Left colon (tissue), 2 donors: ENCODE results near the gene TM6SF1. TPM values are rescaled to one million over a fixed set of nuclear protein-coding genes. Genes with fewer than 3 reads are reported as not detected.
"Not testable (repeated sequence)": the region's sequence is repeated elsewhere in the genome, so short reads cannot be mapped to it uniquely, and the experiment has no call there.

Source experiments
- ATAC-seq: fragments of 200-7000 bp; cut with Tn5 transposase; one replicate; pipeline ENCODE4 v1.9.1; 2020; ENCODE audit warnings: mild to moderate bottlenecking, moderate library complexity
- DNase-seq, 2 donors: peaks; one replicate each; pipeline ENCODE4 v3.0.0-alpha.2; 2020
- intact Hi-C, 2 donors: fragments of 100-400 bp; cut with DNase I in 1 of 2; cut with micrococcal nuclease in 1 of 2; formaldehyde crosslinking; loops; one replicate each; pipeline versions ENCODE4 v1.11.2 to v1.14.0; 2022; cut with DNase I, micrococcal nuclease
- microRNA-seq, 2 donors: library from miRNA; unstranded; fragments of <30 nt; microRNA quantifications; one replicate each; pipeline versions ENCODE4 v1.1.0 to v1.2.0, GENCODE V29; 2020
- total RNA-seq, 2 donors: library from RNA; stranded (reverse); fragmentation: NEBNext Ultra II Directional; extraction: Animal tissue kit (Norgen Biotek cat#: 25700); gene quantifications; one replicate each; pipeline ENCODE4 v1.2.1, GENCODE V29; 2021
- donor health status: DM: no; HTN: no; CAD: no.
- donor health status: DM: yes; HTN: yes; CAD: no.

Gene TM6SF1
- total RNA-seq, 2 donors from 2014 or later = 0.67 to 2.0 TPM

DNA sequence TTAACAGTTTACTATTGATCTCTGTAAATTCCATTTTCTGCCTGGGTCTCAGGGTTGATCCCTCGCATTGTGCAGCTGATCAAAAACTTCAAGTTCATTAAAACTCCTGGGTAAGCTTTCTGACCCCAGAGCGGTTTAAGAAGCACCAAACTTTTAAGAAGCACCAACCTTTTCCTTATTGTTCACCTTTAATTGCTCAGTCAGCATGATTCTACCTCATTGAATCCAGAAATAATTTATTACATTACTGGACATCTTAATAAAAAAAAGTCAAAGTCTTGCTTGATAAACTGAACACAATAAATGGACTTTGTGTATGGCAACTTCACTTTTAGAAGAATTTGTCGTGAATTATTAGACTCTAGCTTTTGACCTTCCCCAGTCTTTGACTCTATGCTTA, 53.3 kb downstream of the TM6SF1 start:
- DNase-seq (no peak), ATAC-seq (no peak)
- intact Hi-C loops = no loop called here

DNA sequence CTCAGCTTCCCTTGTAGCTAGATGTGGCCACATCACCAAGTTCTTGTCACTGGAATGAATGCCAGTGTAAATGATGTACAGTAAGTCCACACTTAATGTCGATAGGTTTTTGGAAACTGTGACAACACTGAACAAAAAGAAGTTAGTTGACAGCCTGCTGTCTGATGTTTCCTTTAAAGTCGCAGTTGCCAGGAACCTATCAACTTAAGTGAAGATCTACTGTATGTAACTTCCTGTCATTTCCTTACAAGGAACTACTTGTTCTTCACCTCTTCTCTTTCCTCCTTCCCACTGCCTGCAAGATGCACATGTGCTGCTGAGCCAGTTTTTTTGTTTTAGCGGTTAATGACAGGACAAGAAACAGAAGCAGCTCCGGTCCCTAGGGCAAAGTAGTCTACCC, 55.6 kb downstream of the TM6SF1 start:
- intact Hi-C loops = no loop called here
- no peak for ATAC-seq
- DNase-seq = no peak

DNA sequence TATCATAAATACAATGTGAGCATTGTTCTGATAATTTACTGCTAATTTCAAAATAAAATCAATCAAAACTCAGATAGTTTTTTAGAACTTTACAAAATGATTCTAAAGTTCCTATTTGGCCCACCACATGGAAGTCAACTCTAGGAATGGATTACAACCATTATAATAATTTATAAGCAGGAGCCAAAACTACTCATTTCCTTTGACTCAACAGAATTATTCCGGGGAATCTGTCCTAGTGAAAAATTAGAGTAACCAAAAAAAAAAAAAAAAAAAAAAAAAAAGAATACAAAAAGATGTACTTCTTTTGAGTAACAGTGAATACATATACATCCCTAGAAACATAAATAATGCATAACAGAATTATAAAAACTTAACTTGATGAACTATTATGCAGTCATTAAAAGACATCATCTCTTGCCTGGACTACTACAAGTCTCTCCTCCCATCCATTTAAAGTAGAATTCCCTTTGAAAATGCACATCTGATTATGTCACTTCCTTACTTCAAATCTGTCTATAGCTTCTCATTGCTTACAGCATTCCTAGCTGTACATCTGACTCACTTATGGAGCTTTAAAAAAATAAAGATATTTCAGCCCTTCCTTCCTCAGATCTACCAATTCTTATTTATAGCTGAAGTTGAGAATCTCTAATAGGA, 56.8 kb downstream of the TM6SF1 start:
- intact Hi-C loops = no loop called here
- ATAC-seq (no peak), DNase-seq (no peak)

DNA sequence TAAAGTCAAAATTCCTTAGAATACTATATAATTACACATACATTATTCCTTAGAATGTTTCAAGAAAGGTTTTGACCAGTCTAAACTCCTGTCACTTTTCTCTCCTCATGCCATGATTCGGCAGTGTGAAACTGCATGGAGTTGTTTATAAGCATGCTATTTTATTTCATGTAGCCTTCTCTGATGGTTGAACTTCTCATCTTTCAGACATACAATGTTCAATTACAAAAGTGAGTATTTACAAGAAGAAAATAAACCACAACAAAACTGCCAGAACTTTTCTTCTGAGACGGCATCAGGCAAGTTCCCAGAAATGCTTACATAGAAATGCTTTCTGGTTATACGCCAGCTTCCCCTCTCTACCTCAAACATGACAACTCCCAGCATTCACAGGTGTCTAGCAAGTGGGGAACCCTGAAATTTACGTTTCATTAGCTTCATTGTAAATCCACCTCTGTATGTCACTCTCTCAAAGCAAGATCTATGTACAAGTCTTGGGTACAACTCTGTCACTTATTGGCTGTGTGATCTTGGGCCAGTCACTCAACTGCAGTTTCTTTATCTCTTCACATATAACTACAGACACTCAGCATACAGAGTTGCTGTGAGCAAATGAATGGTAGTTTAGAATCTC, 57.4 kb downstream of the TM6SF1 start:
- DNase-seq = no peak
- ATAC-seq = no peak
- intact Hi-C loops = no loop called here

DNA sequence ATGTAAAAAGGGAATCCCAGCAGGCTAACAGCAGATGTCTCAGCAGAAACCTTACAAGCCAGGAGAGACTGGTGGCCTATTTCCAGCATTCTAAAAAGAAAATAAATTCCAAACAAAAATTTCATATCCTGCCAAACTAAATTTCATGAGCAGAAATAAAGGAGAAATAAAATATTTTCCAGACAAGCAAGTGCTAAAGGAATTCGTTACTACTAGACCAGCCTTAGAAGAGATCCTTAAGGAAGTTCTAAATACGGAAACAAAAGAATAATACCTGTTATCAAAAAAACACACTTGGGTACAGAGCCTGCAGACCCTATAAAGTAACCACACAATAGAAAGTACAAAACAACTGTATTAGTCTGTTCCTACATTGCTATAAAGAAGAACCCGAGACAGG, 58.8 kb downstream of the TM6SF1 start:
- ATAC-seq (no peak), DNase-seq (no peak)
- intact Hi-C loops = no loop called here

DNA sequence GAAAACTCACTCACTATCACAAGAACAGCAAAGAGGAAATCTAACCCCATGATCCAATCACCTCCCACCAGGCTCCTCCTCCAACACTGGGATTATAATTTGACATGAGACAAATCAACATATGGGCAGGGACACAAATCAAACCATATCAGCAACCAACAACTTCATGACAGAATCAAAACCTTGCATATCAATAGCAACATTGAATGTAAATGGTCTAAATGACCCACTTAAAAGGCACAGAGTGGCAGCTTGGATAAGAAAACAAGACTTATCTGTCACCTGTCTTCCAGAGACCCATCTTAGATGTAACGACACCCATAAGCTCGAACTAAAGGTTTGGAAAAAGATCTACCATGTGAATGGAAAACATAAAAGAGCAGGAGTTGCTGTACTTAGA, 59.4 kb downstream of the TM6SF1 start:
- no peak for ATAC-seq
- DNase-seq = no peak
- intact Hi-C loops = no loop called here

DNA sequence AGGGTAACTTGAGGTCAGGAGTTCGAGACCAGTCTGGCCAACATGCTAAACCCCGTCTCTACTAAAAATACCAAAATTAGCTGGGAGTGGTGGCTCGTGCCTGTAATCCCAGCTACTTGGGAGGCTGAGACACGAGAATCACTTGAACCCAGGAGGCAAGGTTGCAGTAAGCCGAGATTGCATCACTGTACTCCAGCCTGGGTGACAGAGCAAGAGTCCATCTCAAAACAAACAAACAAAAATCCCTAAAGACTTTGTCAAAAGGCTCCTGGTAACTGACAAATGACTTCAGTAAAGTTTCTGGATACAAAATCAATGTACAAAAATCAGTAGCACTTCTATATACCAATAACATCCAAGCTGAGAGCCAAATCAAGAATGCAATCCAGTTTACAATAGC, 62.1 kb downstream of the TM6SF1 start:
- ATAC-seq, DNase-seq, intact Hi-C loops: not testable (repeated sequence)

DNA sequence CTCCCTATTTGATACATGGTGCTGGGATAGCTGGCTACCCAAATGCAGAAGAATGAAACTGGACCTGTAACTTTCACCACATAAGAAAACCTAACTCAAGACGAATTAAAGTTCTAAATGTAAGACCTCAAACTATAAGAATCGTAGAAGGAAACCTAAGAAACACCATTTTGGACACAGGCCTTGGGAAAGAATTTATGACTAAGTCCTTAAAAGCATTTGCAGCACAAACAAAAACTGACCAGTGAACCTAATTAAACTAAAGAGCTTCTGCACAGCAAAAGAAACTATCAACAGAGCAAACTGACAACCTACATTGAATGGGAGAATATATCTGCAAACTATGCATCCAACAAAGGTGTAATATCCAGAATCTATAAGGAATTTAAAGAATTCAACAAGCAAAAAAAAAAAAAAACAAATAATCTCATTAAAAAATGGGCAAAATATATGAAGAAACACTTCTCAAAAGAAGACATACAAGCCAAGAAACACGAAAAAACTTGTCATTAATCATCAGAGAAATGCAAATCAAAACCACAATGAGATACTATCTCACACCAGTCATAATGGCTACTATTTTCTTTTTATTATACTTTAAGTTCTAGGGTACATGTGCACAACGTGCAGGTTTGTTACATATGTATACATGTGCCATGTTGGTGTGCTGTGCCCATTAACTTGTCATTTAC, 63.2 kb downstream of the TM6SF1 start:
- DNase-seq (no peak), ATAC-seq (no peak)
- intact Hi-C loops = no loop called here

DNA sequence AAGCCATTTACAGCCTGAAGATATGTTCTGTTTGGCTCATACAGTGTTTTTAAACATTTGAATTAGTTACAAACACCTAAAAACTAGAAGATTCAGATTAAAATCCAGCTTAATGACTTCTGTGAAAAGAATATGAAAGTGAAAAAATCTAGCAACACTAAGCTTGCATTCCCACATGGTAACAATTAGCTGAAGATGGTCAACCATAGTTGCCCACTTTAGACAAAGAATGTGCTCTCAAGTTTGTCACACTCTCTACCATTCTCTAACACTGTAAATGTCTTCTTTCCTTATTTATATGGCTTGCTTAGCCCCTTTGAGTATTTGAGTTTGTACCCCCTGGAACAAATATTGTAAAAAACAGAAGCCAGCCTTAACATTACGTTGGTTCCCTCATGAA, 67.4 kb downstream of the TM6SF1 start:
- DNase-seq = no peak
- intact Hi-C loops = no loop called here

DNA sequence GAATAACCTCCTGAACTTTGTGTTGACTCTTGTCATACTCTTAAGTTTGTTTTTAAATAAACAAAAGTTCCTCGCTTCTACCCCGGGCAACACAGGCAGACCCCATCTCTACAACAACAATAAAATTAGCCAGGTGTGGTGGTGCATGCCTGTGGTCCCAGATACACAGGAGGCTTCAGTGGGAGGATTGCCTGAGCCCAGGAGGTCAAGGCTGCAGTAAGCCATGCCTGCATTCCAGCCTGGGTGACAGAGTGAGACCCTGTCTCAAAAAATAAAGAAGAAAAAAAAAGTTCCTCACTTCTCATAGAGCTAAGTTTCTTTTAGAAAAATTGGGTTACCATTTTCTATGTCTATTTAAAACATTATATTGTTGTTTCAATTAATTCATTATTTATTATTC, 70.9 kb downstream of the TM6SF1 start:
- no peak for DNase-seq
- intact Hi-C loops = no loop called here
- ATAC-seq = no peak

More for the DNA sequence above, 67.4 kb downstream of the TM6SF1 start:
- ATAC-seq = no peak

DNA sequence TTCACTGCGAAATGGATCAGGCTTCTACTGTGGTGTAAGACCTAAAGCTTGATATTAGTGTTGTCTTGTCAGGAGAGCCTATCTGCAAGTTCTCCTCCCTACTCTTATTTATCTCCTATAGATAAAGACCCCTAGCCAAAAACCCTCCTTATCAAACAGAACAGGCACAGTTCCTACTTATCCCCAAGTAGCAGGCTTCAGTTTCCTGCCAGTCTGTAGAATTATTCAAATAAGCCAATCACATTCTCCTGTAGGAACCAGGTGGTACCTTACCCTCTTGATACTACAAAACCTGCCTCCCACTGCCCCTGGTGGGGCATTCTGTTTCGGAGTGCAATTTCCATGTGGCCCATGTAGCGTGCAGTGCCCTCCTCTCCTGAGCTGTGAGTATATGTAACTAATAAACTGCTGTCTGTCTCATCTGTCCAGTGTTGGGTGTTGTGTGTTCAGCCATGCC, 71.5 kb downstream of the TM6SF1 start:
- no peak for DNase-seq
- no peak for ATAC-seq
- intact Hi-C loops = no loop called here

DNA sequence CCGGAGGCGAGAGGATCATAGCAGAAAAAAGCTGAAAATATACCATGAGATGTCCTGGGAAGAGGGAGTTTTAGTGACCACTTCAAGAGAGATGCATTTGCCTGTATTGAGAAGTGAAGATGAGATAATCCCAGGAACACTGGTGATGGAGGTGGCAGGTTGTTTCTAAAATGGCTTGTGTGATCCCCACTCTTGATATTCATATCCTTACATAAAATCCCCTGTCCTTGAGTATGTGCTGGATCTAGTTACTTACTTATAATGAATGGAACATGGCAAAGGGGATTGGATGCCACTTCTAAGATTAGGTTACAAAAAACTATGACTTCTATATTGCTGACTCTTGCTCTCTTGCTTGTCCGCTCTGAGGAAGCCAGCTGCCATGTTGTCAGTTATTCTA, 78.1 kb downstream of the TM6SF1 start:
- DNase-seq (no peak), ATAC-seq (no peak)
- intact Hi-C loops = no loop called here

Small RNA genes lying within 50 kb of the gene (microRNA-seq; reads per million reads assigned to microRNA genes)
- gene MIR4515 = 0 reads per million in 2 donors

Other genes starting within 250 kb of the TM6SF1 start
- gene HOMER2, start 154.9 kb upstream of the TM6SF1 start, total RNA-seq = 1 to 10 TPM; 2.0 to 2.1 TPM
- gene RAMAC, start 121.4 kb upstream of the TM6SF1 start, total RNA-seq = 10 to 100 TPM; 21.9 to 22.5 TPM
- gene C15orf40, start 96.0 kb upstream of the TM6SF1 start, total RNA-seq = 10 to 100 TPM; 22.4 to 22.7 TPM
- gene BTBD1, start 40.4 kb upstream of the TM6SF1 start, total RNA-seq = 10 to 100 TPM; 62.8 to 70.1 TPM
- gene HDGFL3, start 100.2 kb downstream of the TM6SF1 start, total RNA-seq = 10 to 100 TPM in 1 of 2 donors, 1 to 10 TPM in 1; 9.2 to 13.6 TPM
- not detected for gene BNC1, start 177.0 kb downstream of the TM6SF1 start, total RNA-seq